Retina (tissue), 1 donor: ENCODE measurements around the gene DNAH8.
A peak's percentile ranks its signal among the peaks of the same experiment; 100 is the strongest.

Source experiments
- DNase-seq: peaks from one replicate; pipeline ENCODE4 v3.0.0-alpha.2; 2016

Gene DNAH8

GRCh38 chr6:39056191-39056590 is 341.1 kb downstream of the DNAH8 start:
- DNase-seq: no peak

GRCh38 chr6:39056681-39057080 is 341.6 kb downstream of the DNAH8 start:
- no peak for DNase-seq

GRCh38 chr6:39057251-39058155 is 342.4 kb downstream of the DNAH8 start:
- DNase-seq: no peak

GRCh38 chr6:39058471-39059147 is 343.5 kb downstream of the DNAH8 start:
- no peak for DNase-seq

- no peak for DNase-seq
Observed at GRCh38 chr6:39059496-39060310, 344.6 kb downstream of the DNAH8 start.

GRCh38 chr6:39060467-39061160 is 345.5 kb downstream of the DNAH8 start:
- no peak for DNase-seq

GRCh38 chr6:39061182-39061581 is 346.1 kb downstream of the DNAH8 start:
- DNase-seq: no peak

GRCh38 chr6:39061588-39061987 is 346.5 kb downstream of the DNAH8 start:
- no peak for DNase-seq

GRCh38 chr6:39062014-39062740 is 347.1 kb downstream of the DNAH8 start:
- DNase-seq: peak; percentile 54

GRCh38 chr6:39063526-39063925 is 348.4 kb downstream of the DNAH8 start:
- no peak for DNase-seq

GRCh38 chr6:39065561-39065960 is 350.4 kb downstream of the DNAH8 start:
- no peak for DNase-seq

- DNase-seq: no peak
Observed at GRCh38 chr6:39068391-39068790, 353.3 kb downstream of the DNAH8 start.

GRCh38 chr6:39072830-39073229 is 357.7 kb downstream of the DNAH8 start:
- DNase-seq: no peak

GRCh38 chr6:39073471-39074355 is 358.6 kb downstream of the DNAH8 start:
- DNase-seq: no peak

GRCh38 chr6:39074486-39074885 is 359.4 kb downstream of the DNAH8 start:
- DNase-seq: no peak

GRCh38 chr6:39075010-39075686 is 360.0 kb downstream of the DNAH8 start:
- DNase-seq: no peak

- no peak for DNase-seq
Observed at GRCh38 chr6:39075807-39076622, 360.9 kb downstream of the DNAH8 start.

- DNase-seq: no peak
Observed at GRCh38 chr6:39076623-39077535, 361.8 kb downstream of the DNAH8 start.
